ENCODE results near the gene TMPRSS7.

- TF ChIP-seq CTCF (conservative IDR thresholded peaks at IDR 0.05; ENCODE audit: low read depth in 2 of 2): no peak
- no peak for TF ChIP-seq JUNB (IDR thresholded peaks at IDR 0.05; ENCODE audit: unreplicated experiment)
- no peak for TF ChIP-seq EZH2 (IDR thresholded peaks at IDR 0.05; ENCODE audit: low read depth, unreplicated experiment)
- no peak for TF ChIP-seq POLR2AphosphoS5 (IDR thresholded peaks at IDR 0.05; ENCODE audit: low read depth)
- no peak for TF ChIP-seq EZH2phosphoT487 (IDR thresholded peaks at IDR 0.05; ENCODE audit: unreplicated experiment)
- no peak for TF ChIP-seq REST (IDR thresholded peaks at IDR 0.05; ENCODE audit: unreplicated experiment)
- TF ChIP-seq CREB1 (CRISPR knock-in tag; IDR thresholded peaks at IDR 0.05; ENCODE audit: low read depth): no peak
- no peak for TF ChIP-seq ETS1 (IDR thresholded peaks at IDR 0.05)
- no peak for TF ChIP-seq ZNF114 (CRISPR knock-in tag; IDR thresholded peaks at IDR 0.05)
- no peak for TF ChIP-seq NANOG (IDR thresholded peaks at IDR 0.05; ENCODE audit: borderline replicate concordance)
- no peak for TF ChIP-seq STAT1 (IDR thresholded peaks at IDR 0.05; ENCODE audit: unreplicated experiment)
- TF ChIP-seq ZNF462 (CRISPR knock-in tag; IDR thresholded peaks at IDR 0.05): no peak
Measured at GRCh38 chr3:112056451-112056929, 22.0 kb downstream of the TMPRSS7 start.

All from GM23338 (cell line).